Uterus (tissue), 4 donors: ENCODE measurements around the gene FHIP2A. TPM values are rescaled to one million over a fixed set of nuclear protein-coding genes. Genes with fewer than 3 reads are reported as not detected.

ENCODE experiments used
- DNase-seq, 2 donors: peaks; one replicate each; pipeline ENCODE4 v3.0.0-alpha.2; 2019 to 2020
- H3K27ac ChIP-seq, 2 donors: fragments of 200-600 bp; sonication (generic); 1 replicate in 1 of 2; 2 replicates in 1 of 2; pipeline ENCODE4 v1.5.1; 2016 to 2018
- H3K27me3 ChIP-seq, 2 donors: fragments of 200-600 bp; sonication (generic); one replicate each; pipeline ENCODE4 v1.5.1; 2018 to 2019; ENCODE audit warnings: control low read depth in 1 of 2
- H3K36me3 ChIP-seq, 2 donors: fragments of 200-600 bp; sonication (generic); one replicate each; pipeline ENCODE4 v1.5.1; 2019; ENCODE audit warnings: control low read depth in 1 of 2
- H3K4me1 ChIP-seq, 2 donors: fragments of 200-600 bp; sonication (generic); one replicate each; pipeline ENCODE4 v1.5.1; 2018 to 2019; ENCODE audit warnings: control low read depth in 1 of 2
- H3K4me3 ChIP-seq, 2 donors: fragments of 200-600 bp; sonication (generic); 1 replicate in 1 of 2; 2 replicates in 1 of 2; pipeline ENCODE4 v1.5.1; 2018 to 2019; ENCODE audit warnings: mild to moderate bottlenecking in 1 of 2
- H3K9me3 ChIP-seq, 2 donors: fragments of 200-600 bp; sonication (generic); one replicate each; pipeline ENCODE4 v1.5.1; 2019; ENCODE audit warnings: control low read depth in 1 of 2
- POLR2A ChIP-seq, 2 donors: fragments of 450-650 bp; IDR thresholded peaks; one replicate each; pipeline ENCODE4 v1.6.1; 2016; ENCODE audit warnings: antibody characterized with exemption in 2 of 2, mild to moderate bottlenecking in 1 of 2, moderate library complexity in 1 of 2
- intact Hi-C: fragments of 100-400 bp; cut with DNase I; formaldehyde crosslinking; loops from one replicate; pipeline ENCODE4 v1.15.1; 2023; ENCODE audit warnings: low total_unique reads
- total RNA-seq, 4 donors: library from RNA; depleted of rRNA in 3 of 4; stranded (reverse); fragments of >200 nt in 3 of 4; gene quantifications; one replicate each; pipeline versions ENCODE4 v1.1.0 to v1.2.4, GENCODE V29; 2014 to 2023
- TF ChIP-seq, protein P1 (sequence below), 4 experiments: fragments of 200-600 bp in 2 of 4; fragments of 450-650 bp in 2 of 4; sonication (generic) in 2 of 4; IDR thresholded peaks; one replicate each; pipeline ENCODE4 v1.5.1; 2016 to 2019; ENCODE audit warnings: antibody characterized with exemption in 4 of 4, mild to moderate bottlenecking in 2 of 4, moderate library complexity in 1 of 4
- donor health status: DM: yes; HTN: yes; CAD: no.

Gene FHIP2A
- total RNA-seq, 4 donors from 2014 or later: 22.0 to 61.5 (median 56.5) TPM

DNA sequence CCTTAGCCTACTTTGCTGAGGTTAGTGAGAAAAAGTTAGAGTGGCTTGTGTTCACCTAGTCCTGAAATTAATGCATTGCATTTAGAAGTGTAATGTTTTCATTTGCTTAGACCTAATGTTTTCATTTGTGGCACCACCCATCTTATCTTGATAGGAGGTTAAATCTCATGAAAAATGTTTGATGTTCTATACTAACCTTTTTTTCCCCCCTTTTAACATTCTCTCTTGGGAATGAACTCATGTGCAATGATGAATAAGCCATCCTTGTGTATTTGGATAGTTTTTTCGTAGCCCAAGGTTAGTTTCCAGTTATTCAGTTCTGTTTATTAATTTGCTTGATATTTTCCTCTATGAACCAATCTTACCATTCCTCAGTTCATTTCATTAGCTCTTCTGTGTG lies 2.8 kb downstream of the FHIP2A start:
- Histone ChIP-seq H3K4me1 (no peaks in the 10 kb centered on the region), H3K36me3 (no peaks in the 10 kb centered on the region), H3K9me3 (no peaks in the 10 kb centered on the region), H3K4me3 (no peak overlapping the region), H3K27ac (peak overlapping the region; percentile 98 to 99), H3K27me3 (no peaks in the 10 kb centered on the region)
- intact Hi-C loops: no loop called here
- DNase-seq: no peak
- no peak for TF ChIP-seq POLR2A (IDR thresholded peaks at IDR 0.05)
- TF ChIP-seq, protein P1, sequence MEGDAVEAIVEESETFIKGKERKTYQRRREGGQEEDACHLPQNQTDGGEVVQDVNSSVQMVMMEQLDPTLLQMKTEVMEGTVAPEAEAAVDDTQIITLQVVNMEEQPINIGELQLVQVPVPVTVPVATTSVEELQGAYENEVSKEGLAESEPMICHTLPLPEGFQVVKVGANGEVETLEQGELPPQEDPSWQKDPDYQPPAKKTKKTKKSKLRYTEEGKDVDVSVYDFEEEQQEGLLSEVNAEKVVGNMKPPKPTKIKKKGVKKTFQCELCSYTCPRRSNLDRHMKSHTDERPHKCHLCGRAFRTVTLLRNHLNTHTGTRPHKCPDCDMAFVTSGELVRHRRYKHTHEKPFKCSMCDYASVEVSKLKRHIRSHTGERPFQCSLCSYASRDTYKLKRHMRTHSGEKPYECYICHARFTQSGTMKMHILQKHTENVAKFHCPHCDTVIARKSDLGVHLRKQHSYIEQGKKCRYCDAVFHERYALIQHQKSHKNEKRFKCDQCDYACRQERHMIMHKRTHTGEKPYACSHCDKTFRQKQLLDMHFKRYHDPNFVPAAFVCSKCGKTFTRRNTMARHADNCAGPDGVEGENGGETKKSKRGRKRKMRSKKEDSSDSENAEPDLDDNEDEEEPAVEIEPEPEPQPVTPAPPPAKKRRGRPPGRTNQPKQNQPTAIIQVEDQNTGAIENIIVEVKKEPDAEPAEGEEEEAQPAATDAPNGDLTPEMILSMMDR (IDR thresholded peaks at IDR 0.05): no peak

DNA sequence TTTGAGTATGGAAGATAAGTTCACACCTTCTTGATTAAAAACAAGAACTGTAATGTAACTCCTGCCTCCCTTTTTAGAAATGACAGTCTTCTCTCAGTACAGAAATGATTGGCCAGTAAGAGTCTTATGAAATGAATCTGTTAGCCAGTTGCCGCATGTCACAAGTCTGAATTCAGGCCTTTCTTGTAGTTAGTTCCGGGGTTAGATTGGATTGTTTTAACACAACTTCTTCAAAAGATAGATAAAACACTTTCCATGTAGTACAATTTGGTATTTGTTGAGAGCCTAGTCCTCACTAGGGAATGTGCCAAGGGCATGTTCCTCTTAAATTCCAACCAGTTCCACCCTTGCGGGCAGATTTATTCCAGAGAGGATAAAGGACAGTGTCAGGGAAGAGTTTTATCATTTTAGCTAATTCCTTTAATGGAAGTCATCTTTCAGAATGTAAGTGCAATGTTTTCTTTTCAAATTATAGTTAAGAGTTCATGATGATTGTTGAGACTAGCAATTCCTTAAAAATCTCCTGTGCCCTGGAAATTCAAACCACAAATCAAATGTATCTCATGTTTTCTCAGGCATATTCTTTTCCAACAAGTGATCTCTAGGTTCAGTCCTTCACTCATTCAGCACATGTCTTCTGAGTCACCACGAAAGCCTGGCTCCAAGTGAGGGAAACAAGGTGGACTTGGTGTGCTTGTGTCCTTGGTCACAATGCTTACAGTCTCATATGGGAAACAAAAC lies 4.1 kb downstream of the FHIP2A start:
- no peak for DNase-seq
- H3K4me1 ChIP-seq: no peaks in the 10 kb centered on the region
- peak overlapping the region in 1 of 2 donors; percentile 2 for H3K4me3 ChIP-seq
- H3K36me3 ChIP-seq: no peaks in the 10 kb centered on the region
- intact Hi-C loops: no loop called here
- peak overlapping the region; percentile 41 to 98 for H3K27ac ChIP-seq
- no peak for TF ChIP-seq POLR2A (IDR thresholded peaks at IDR 0.05)
- TF ChIP-seq, protein P1 (IDR thresholded peaks at IDR 0.05): no peak
- no peaks in the 10 kb centered on the region for H3K27me3 ChIP-seq
- no peaks in the 10 kb centered on the region for H3K9me3 ChIP-seq

- no peaks in the 10 kb centered on the region for H3K36me3 ChIP-seq
- no peaks in the 10 kb centered on the region for H3K27me3 ChIP-seq
- intact Hi-C loops: no loop called here
These were observed 7.8 kb downstream of the FHIP2A start for GRCh38 chr10:114829160-114829909.

GRCh38 chr10:114831186-114831867 lies 9.7 kb downstream of the FHIP2A start:
- TF ChIP-seq, protein P1 (IDR thresholded peaks at IDR 0.05): no peak
- TF ChIP-seq POLR2A (IDR thresholded peaks at IDR 0.05): no peak
- DNase-seq: no peak
- Histone ChIP-seq H3K4me3 (no peak overlapping the region), H3K36me3 (no peaks in the 10 kb centered on the region), H3K27ac (no peak overlapping the region), H3K4me1 (no peaks in the 10 kb centered on the region), H3K9me3 (no peaks in the 10 kb centered on the region), H3K27me3 (no peaks in the 10 kb centered on the region)
- intact Hi-C loops: no loop called here

More at GRCh38 chr10:114829160-114829909, 7.8 kb downstream of the FHIP2A start:
- H3K4me1 ChIP-seq: no peaks in the 10 kb centered on the region
- H3K27ac ChIP-seq: no peak overlapping the region
- no peak for DNase-seq
- no peak overlapping the region for H3K4me3 ChIP-seq
- H3K9me3 ChIP-seq: no peaks in the 10 kb centered on the region
- TF ChIP-seq, protein P1 (IDR thresholded peaks at IDR 0.05): no peak
- no peak for TF ChIP-seq POLR2A (IDR thresholded peaks at IDR 0.05)
